Measurements from ENCODE around the gene BCOR.

The BCOR gene

DNA sequence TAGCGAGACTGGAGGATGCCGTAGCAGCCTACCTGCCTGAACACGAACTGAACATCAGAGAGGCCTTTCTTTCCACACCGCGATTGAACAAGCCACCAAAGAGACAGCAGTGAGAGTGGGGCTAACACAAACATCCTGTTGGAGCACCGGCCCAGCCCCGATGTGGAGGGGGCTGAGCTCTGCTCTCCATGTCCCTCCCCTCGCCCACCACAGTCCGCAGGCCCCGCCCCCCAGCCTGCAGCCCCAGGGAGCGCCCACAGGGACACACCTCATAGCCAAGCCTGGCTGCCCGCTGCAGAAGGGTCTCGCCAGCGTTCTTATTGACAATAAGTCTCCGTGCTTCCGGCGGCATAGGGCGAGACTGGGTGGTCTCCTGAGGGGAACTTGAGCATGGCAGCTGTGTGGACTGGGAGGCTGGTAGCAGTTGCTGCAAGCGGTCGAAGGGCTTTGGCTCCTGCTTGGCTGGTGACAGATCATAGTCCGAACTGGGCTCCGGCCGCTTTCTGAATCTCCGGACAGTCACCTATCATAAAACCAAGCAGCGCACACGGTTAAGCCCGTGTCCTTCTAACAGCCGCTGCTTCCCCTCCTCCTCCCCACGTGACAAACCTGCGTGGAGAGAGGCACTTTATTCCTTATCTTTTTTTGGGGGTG lies 35.8 kb downstream of the BCOR start:
- DNase-seq: no peak

DNA sequence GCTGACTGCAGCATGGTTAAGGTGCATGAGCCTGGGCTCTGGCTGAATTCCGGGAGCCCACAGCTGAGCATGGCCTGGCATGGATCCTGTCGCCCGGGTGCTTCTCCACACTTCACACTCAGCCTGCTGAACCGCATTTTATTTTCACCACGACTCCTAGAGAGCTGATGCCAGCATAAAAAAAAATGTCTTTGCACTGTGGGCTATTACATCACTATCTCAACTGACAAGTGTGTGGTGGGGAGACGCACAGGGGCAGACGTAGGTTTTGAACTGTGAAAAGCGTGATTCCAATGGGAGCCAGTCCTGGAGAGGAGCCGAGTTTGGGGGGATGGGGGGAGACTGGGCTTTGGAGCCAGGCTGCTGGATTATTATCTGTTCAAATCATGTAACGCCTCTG lies 36.8 kb downstream of the BCOR start:
- DNase-seq: no peak

DNA sequence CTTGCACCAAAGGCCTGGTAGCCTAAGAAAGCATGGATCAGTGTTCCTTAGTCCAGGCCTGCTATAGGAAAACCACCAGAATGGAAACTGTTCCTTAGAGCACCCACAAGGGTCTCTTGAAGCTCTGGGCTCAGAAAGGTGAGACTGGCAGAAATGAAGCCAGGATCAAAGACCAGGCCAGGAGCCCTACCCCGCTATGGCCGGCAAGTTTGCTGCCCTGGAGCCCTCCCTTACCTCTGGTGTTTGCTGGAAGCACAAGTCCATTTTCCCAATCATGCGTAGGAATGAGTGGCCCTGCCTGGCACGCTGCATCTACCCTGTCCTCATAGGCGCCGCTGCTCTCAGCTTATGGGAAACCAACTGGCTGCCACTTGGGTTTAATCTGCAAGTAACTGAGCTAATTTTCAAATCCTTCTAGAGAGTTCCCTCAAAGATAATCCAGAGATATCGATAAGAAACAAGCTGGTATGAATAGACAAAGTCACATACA lies 37.4 kb downstream of the BCOR start:
- DNase-seq: no peak

DNA sequence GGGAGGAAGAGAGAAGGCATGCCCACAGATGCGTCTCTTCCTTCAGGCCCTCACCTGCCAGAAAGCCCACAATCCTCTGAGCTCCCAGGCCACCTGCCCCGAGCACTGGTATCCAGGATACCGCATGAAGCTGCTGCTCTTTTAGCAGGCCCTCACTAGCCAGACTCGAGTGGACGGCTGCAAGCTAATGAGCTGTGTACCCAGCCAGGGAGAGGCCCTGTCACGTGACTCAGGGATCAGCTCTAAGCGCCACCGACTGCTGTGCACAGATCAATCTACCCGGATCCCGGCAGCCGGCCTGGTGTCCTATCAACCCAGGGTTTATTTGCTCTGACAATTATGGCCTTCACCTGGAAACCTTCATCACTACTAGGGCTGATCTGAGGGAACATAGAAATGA lies 39.0 kb downstream of the BCOR start:
- DNase-seq: no peak

DNA sequence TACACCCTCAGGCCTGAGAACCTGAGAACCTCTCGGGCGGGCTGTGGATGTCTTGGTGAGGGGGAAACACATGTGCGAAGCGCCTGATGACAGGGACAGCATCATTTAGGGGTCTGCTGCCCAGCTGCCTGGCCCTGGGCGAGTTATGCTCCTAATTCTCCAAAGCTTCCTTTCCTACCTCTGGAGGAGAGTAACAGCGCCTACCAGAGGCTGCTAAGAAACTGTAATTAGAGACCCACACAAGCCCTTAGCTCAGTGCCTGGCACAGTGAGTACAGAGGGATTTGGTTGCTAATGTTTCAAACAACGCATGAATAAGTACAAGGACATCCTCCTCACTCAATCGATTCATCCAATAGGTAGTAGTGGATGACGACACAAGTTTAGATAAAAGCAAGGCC lies 40.4 kb downstream of the BCOR start:
- no peak for DNase-seq

DNA sequence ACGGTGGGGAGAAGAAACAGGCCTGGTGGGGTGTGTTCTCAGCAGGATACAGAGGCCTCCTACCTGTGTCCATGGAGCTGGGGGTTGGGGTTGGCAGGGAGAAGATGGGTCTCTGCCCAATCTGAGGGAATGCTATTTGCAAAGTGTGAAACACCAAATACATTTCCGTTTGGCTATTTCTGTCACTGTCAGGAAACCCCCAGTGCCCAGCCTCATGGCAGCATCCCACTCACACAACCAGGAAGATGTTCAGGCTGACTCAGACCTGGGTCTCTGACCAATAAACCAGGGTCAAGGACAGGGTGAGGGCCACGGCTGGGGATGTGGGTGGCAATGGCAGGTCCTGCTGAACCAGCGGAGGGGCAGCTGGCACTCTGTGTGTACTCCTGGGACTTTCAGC lies 41.3 kb downstream of the BCOR start:
- no peak for DNase-seq

DNA sequence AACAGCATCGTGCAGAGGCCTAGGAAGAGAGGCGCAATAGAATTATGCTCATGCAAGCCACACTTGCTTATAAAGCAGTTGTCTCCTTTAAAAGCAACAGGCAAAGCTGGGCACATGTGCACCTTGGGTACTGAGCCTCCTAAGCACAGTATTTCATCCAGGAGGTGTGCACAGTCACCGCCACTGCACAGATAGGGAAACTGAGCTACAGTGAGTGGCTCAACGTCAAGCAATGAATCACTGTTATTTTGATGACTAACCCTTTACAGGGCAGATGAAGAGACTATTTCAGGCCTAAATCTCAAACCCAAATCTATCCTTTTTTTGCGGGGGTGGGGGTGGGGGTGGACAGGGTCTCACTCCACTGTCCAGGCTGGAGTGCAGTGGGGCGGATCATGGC lies 42.3 kb downstream of the BCOR start:
- DNase-seq: no peak

DNA sequence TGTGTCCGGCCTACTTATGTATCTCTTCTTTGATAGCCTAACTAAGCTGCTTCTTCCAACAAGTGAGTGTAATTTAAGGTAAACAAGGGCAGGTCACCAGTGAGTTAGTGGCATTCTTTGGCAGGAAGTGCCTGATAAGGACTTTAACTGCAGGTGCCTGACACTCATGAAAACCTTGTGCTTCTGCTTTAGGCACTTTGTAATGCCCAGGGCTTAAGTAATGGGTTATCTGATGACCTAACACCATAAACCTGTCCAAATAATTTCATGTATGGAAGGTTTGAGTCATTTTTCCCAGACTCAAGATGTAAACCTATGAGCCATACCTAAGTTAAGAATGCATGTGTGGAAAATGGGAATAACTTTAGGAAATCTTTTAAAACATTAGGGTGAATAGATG lies 43.0 kb downstream of the BCOR start:
- DNase-seq: no peak

DNA sequence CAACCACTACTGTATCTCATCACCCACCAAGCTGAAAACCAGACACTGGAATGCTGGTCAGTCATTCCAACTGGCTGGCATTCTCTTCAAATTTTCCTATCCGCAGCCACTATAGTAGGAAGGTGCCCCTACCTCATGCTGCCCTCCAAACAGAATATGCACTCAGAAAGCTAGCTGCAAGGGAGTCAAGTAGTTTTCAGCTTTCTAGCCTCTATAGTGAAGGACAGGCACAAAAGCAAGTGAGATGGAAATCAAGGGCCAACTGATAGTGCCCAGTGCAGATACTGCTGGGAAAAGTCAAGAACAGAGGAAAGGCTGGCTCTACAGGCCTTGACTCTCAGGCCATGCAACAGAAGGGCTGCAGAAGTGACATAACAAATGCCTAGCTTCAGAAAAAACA lies 47.2 kb downstream of the BCOR start:
- DNase-seq: no peak

DNA sequence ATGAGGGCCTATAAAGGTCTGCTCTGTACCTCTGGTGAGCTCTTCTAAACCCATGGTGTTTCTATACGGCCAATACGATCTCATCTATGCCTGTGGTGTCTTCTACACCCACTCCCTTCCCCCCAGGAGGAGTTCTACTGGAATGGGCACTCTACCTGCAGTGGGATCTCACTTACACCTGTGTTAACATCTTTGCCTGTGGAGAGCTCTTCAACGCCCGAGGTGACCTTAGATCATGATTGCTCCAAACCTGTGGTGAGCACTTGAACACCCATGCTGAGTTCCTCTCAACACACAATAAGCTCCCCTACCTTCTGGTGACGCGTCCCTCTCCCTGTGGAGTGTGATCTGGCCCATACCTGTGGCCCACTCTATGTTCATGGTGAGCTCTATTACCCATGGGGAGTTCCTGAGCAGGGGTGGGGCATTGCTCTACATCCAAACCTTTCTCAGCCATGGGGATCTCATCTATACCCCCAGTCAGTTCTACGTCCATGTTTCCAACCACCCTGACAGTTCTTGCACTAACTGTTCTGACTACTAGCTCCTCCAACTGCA lies 48.6 kb downstream of the BCOR start:
- DNase-seq: no peak

DNA sequence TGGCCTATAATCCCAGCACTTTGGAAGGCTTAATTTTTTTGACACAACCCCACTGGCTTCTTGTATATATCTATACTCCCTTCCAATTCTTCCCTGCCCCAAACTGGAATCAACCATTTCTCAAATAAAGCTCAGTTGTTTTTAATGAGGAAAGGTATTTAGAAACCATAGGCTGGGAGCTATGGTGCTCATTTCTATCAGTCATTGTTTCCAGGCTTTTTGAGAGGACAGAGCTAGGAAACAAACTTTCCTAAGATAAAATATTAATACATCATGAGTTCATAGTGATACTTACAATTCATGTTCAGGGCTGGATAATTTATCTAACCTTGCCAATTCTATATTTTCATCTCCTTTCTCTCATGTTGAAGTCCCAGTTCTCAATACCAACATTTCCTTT lies 50.3 kb downstream of the BCOR start:
- no peak for DNase-seq

DNA sequence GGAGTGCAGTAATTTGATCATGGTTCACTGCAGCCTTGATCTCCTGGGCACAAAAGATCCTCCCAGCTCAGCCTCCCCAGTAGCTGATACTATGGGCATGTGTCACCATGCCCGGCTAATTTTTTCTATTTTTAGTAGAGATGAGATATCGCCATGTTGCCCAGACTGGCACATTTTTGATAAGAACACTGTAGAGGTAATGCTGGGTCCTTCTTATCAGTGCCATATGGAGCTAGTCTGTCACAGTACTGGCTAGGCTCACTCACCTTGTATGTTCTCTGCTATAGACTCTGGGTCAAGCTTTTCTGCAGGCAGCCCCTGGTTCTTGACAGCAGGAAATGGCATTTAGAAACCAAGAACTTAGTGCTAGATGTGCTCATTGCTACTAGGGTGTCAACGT lies 53.9 kb downstream of the BCOR start:
- DNase-seq: no peak

DNA sequence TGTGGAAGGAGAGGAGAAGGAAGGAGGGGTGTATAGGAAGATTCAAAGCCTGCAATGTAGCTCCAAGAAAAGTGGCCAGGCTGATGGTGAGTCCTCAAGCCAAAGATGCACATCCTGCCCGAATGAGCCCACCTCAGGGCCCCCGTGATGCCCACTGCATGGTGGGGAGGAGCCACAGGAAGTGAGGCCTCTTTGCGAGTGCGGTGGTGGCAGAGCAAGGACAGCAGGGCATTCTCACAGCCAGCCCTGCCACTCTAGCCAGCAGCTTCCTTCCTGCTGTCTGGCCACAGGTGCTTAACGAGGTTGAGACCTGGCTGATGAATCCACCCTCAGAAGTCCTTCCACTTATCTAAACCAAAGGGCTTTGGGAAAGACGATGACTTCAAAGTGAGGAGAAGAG lies 55.8 kb downstream of the BCOR start:
- DNase-seq: no peak

DNA sequence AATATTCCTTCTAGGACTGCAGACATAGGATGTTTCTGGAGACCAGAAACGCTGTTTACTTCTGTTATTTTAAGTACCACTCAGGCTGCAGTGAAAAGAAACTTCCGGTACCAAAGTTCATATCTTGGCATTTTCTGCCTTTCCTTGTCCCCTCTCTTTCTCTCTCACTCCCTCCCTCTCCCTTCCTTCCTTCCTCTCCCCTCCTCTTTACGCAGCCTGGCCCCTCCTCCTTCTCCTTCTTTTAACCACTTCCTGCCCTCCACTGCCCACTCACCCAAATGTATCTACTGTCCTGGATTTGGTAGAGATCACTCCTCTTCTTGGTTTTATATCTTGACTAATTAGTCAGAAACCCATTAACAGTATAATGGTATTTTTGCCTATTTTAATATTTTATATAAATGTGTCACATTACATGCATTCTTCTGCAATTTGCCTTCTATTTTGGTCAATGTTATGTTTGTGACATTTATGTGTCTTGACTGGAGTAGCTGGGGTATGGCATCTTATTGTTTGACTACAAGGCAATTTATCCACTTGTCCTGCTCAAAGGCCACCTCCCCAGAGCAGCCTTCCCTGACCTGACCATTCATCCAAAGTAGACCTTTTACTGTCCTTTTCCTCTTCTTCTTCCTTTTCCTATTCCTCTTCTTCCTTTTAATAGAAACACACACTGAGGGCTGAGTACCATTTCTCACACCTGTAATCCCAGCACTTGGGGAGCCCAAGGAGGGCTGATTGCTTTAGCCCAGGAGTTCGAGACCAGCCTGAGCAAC lies 56.9 kb downstream of the BCOR start:
- peak in 1 of 5 donors; percentile 13 for DNase-seq

DNA sequence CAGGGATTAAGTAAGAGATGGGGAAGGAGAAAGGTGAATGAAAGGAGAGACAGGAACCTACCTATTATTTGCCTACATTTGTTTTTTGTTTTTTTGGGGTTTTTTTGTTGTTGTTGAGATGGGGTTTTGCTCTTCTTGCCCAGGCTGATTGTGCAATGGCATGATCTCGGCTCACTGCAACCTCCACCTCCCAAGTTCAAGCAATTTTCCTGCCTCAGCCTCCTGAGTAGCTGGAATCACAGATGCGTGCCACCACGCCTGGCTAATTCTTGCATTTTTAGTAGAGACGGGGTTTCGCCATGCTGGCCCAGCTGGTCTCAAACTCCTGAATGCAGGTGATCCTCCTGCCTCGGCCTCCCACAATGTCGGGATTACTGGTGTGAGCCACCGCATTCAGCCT lies 57.9 kb downstream of the BCOR start:
- DNase-seq: no peak

DNA sequence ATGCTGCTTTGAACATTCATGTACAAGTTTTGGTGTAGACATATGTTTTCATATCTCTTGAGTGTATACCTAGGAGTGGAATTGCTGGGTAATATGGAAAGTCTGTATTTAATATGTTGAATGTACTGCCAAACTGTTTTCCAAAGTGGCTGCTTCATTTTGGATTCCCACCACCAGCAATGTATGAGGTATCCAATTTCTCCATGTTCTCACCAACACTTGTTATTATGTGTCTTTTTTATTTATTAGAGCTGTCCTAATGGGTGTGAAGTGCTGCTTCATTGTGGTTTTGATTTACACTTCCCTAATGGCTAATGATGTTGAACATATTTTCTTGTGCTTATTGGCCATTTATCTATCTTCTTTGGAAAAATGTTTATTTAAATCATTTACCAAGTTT lies 60.4 kb downstream of the BCOR start:
- DNase-seq: no peak

DNA sequence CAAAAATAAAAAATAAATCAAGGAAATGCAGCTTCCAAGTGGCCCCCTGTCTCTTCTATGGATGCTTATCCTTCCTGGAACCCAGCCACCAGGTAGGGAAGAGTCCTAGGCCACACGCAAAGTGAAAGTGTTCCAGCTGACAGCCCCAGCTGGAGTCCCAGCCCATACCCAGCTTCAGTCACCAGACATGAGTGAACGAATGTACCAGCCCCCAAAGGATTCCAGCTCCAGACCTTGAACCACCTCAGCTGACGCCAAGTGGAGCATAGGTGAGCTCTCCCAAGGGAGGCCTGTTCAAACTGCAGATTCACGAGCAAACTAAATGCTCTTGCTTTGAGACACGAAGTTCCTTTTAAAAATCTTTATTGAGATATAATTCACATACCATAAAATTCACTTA lies 62.0 kb downstream of the BCOR start:
- no peak for DNase-seq

DNA sequence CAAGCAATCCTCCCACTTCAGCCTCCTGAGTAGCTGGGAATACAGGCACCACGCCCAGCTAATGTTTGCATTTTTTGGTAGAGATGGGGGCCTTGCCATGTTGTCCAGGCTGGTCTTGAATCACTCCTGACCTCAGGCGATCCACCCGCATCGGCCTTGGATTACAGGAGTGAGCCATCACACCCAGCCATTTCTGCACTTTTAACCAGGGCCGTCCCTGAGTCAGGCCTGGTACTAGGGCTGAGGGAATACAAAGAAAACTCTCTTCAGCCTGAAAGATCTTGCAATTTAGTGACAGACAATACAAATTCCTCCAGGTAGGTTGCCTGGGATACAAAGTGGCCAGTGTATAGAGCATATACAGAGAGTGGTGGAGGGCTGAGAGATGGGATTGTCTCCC lies 65.8 kb downstream of the BCOR start:
- DNase-seq: no peak

DNA sequence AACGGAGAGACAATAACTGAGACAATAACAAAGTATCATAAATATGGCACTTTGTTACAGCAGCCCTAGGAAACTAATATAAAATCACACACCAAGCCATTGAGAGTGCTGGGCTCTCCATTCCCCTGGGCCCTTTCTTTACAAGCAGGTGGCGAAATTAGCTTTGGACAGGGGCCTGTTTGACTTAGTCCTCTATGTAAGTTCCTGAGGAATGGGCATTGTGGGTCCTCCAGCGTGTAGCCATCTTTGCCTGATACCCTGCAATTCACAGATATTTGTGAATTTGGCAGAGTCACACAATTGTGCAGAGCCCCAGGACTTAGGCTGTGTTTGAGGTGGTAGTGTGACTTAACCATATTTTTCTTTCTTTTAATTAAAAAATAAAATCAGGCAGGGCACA lies 67.6 kb downstream of the BCOR start:
- no peak for DNase-seq

DNA sequence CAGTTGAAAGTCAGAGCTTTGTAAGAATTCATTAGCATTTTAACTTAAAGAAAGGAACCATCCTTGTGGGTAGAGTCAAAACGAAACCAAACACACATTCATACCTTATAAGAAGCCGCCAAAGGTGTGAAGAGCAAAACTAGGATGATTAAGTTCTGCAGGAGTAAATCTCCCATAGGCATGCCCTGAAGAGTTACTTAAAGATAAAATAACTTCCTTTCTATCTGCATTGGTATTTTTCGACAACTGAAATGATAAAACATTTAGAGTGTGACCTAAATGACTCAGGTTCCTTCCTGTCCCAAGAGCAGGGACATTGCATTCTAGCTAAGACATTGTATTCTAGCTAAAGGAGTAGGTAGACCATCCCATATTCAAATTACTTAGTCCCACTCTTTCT lies 75.3 kb downstream of the BCOR start:
- DNase-seq: peak in 1 of 5 donors; percentile 77

DNA sequence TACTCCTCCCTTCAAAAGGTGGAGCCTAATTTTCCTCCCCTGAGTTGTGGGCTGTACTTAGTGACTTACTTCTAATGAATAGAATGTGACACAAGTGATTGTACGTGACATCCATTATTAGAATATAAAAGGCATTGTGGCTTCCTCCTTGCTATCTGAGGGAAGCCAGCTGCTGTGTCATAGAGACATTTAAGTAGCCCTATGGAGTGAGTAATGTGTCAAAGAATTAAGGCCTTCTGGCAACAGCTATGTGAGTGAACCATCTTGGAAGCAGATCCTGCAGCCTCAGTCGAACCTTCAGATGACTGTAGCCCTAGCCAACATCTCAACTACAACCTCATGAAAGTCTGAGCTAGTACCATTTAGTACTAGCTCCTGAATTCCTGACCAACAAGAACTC lies 76.1 kb downstream of the BCOR start:
- DNase-seq: no peak

DNA sequence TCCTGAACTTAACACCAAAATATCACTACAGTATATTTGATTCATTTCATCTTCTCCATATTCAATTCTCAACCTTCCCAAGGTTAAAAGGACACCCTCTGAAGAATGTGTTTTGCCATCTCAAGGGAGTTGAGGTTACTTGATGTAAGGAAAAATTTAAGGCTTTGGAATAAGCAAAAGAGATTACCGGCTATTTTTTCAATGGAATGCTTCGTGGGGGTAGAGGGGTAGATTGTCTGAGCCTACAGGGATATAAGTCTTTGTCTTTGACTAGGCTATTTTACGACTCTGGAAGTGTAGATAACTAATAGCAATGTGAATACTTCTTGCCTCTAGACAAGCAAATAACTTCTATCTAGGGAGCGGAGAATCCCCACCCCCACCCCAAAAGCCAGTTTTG lies 78.2 kb downstream of the BCOR start:
- DNase-seq: no peak

DNA sequence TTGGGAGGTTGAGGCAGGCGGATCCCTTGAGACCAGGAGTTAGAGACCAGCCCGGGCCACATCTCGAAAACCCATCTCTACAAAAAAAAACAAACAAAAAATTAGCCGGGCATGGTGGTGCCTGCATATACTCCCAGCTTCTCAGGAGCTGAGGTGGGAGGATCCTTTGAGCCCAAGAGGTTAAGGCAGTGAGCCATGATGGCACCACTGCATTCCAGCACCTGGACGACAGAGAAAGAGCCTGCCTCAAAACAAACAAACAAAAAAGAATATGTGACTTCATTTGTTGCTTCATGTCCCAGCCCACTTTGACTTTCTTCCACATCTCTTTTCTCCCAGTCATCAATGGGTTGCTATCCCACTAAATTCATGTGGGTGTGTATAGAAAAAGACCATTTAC lies 79.7 kb downstream of the BCOR start:
- no peak for DNase-seq

DNA sequence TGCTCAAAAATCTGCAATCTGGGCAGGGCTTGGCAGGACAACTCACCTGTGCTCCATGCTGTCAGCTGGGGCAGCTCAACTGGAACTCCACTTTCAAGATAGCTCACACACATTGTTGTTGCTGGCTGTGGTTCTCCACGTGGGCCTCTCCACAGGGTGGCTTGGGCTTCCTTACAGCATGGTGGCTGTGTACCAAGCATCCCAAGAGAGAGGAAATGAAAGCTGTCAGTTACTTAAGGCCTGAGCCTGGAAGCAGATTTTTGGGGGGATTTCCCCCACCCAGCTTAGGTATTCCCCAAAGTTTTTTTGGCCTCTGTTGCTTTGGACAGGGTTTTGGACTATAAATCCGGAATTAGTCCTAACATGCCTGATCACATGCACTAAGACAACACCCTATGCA lies 81.0 kb downstream of the BCOR start:
- no peak for DNase-seq
